ENCODE measurements around the gene PSEN2.

The PSEN2 gene

GRCh38 chr1:226904772-226905171 is 34.4 kb downstream of the PSEN2 start:
- Histone ChIP-seq H3K36me3 (ENCODE audit: insufficient read depth, low read length) (no peaks in the 10 kb centered on the region), H3K27ac (no peak overlapping the region), H3K9ac (ENCODE audit: insufficient read length) (no peak overlapping the region), H3K9me3 (ENCODE audit: low read depth, low read length) (no peaks in the 10 kb centered on the region), H3K4me3 (no peak overlapping the region)
- TF ChIP-seq FOXP2 (optimal IDR thresholded peaks at IDR 0.05; ENCODE audit: control extremely low read depth, extremely low read length, insufficient read depth) (no peak), POLR2AphosphoS5 (IDR thresholded peaks at IDR 0.05; ENCODE audit: borderline replicate concordance, low read depth, low read length) (no peak), EZH2 (IDR thresholded peaks at IDR 0.05) (no peak)
- no peak for DNase-seq (ENCODE audit: low read depth, low spot score)

GRCh38 chr1:226908419-226908818 is 38.0 kb downstream of the PSEN2 start:
- Histone ChIP-seq H3K9me3 (ENCODE audit: low read depth, low read length) (no peaks in the 10 kb centered on the region), H3K36me3 (ENCODE audit: insufficient read depth, low read length) (no peaks in the 10 kb centered on the region), H3K9ac (ENCODE audit: insufficient read length) (no peak overlapping the region), H3K27ac (no peak overlapping the region), H3K4me3 (no peak overlapping the region)
- no peak for TF ChIP-seq FOXP2 (optimal IDR thresholded peaks at IDR 0.05; ENCODE audit: control extremely low read depth, extremely low read length, insufficient read depth)
- TF ChIP-seq EZH2 (IDR thresholded peaks at IDR 0.05), result no peak
- no peak for TF ChIP-seq POLR2AphosphoS5 (IDR thresholded peaks at IDR 0.05; ENCODE audit: borderline replicate concordance, low read depth, low read length)
- DNase-seq (ENCODE audit: low read depth, low spot score), result no peak

DNA sequence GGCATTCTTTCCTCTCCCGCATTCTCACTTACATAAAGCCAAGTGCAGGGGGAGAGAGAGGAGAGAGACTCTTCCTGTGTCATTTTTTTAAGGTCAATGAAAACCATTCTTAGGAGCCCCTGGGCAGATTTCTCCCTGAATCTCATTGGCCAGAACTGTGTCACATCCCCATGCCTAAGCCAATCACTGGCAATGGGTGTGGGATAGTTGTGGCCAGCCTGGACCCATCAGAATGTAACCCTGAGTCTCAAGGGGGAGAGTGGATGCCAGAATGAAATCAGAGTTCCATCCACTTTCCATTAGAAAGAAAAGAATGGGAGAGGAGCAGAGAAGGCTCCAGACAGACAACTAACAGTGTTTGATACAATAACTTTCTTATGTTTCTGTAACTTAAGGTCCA is 38.5 kb downstream of the PSEN2 start:
- Histone ChIP-seq H3K36me3 (ENCODE audit: insufficient read depth, low read length) (no peaks in the 10 kb centered on the region), H3K27ac (no peak overlapping the region), H3K9me3 (ENCODE audit: low read depth, low read length) (no peaks in the 10 kb centered on the region), H3K9ac (ENCODE audit: insufficient read length) (no peak overlapping the region), H3K4me3 (no peak overlapping the region)
- DNase-seq (ENCODE audit: low read depth, low spot score), result no peak
- TF ChIP-seq POLR2AphosphoS5 (IDR thresholded peaks at IDR 0.05; ENCODE audit: borderline replicate concordance, low read depth, low read length) (no peak), FOXP2 (optimal IDR thresholded peaks at IDR 0.05; ENCODE audit: control extremely low read depth, extremely low read length, insufficient read depth) (no peak), EZH2 (IDR thresholded peaks at IDR 0.05) (no peak)

GRCh38 chr1:226912587-226913176 is 42.3 kb downstream of the PSEN2 start:
- Histone ChIP-seq H3K9ac (ENCODE audit: insufficient read length) (no peak overlapping the region), H3K4me3 (no peak overlapping the region), H3K36me3 (ENCODE audit: insufficient read depth, low read length) (no peaks in the 10 kb centered on the region), H3K9me3 (ENCODE audit: low read depth, low read length) (no peaks in the 10 kb centered on the region), H3K27ac (no peak overlapping the region)
- DNase-seq (ENCODE audit: low read depth, low spot score), result no peak
- no peak for TF ChIP-seq POLR2AphosphoS5 (IDR thresholded peaks at IDR 0.05; ENCODE audit: borderline replicate concordance, low read depth, low read length)
- TF ChIP-seq EZH2 (IDR thresholded peaks at IDR 0.05), result no peak
- TF ChIP-seq FOXP2 (optimal IDR thresholded peaks at IDR 0.05; ENCODE audit: control extremely low read depth, extremely low read length, insufficient read depth), result no peak

- Histone ChIP-seq H3K9me3 (ENCODE audit: low read depth, low read length) (no peaks in the 10 kb centered on the region), H3K27ac (no peak overlapping the region), H3K4me3 (no peak overlapping the region), H3K36me3 (ENCODE audit: insufficient read depth, low read length) (no peaks in the 10 kb centered on the region), H3K9ac (ENCODE audit: insufficient read length) (no peak overlapping the region)
- no peak for DNase-seq (ENCODE audit: low read depth, low spot score)
- no peak for TF ChIP-seq EZH2 (IDR thresholded peaks at IDR 0.05)
- TF ChIP-seq FOXP2 (optimal IDR thresholded peaks at IDR 0.05; ENCODE audit: control extremely low read depth, extremely low read length, insufficient read depth), result no peak
- TF ChIP-seq POLR2AphosphoS5 (IDR thresholded peaks at IDR 0.05; ENCODE audit: borderline replicate concordance, low read depth, low read length), result no peak
Observed at GRCh38 chr1:226915672-226915995, 45.2 kb downstream of the PSEN2 start.

DNA sequence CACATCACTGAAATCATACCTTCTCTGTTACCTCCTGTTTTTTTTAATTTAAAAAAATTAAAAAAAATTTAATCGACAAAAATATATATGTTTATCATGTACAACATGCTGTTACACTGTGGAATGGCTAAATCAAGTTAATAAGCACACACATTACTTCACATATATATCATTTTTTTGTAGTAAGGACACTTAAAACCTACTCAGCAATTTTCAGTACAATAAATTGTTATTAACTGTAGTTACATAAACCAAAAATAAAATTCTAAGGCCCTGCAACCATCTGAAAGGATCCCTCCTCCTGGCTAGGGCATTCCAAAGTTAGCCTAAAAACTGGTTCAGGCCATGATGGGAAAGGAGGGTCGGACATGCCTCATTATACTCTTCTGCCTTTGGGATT is 46.1 kb downstream of the PSEN2 start:
- DNase-seq (ENCODE audit: low read depth, low spot score), result no peak
- no peak overlapping the region for H3K9ac ChIP-seq (ENCODE audit: insufficient read length)
- no peak overlapping the region for H3K4me3 ChIP-seq
- TF ChIP-seq EZH2 (IDR thresholded peaks at IDR 0.05) (no peak), FOXP2 (optimal IDR thresholded peaks at IDR 0.05; ENCODE audit: control extremely low read depth, extremely low read length, insufficient read depth) (no peak), POLR2AphosphoS5 (IDR thresholded peaks at IDR 0.05; ENCODE audit: borderline replicate concordance, low read depth, low read length) (no peak)
- no peak overlapping the region for H3K27ac ChIP-seq
- no peaks in the 10 kb centered on the region for H3K9me3 ChIP-seq (ENCODE audit: low read depth, low read length)
- H3K36me3 ChIP-seq (ENCODE audit: insufficient read depth, low read length), result no peaks in the 10 kb centered on the region

GRCh38 chr1:226919587-226919986 is 49.2 kb downstream of the PSEN2 start:
- TF ChIP-seq EZH2 (IDR thresholded peaks at IDR 0.05) (no peak), POLR2AphosphoS5 (IDR thresholded peaks at IDR 0.05; ENCODE audit: borderline replicate concordance, low read depth, low read length) (no peak), FOXP2 (optimal IDR thresholded peaks at IDR 0.05; ENCODE audit: control extremely low read depth, extremely low read length, insufficient read depth) (no peak)
- DNase-seq (ENCODE audit: low read depth, low spot score), result no peak
- no peaks in the 10 kb centered on the region for H3K36me3 ChIP-seq (ENCODE audit: insufficient read depth, low read length)
- no peak overlapping the region for H3K4me3 ChIP-seq
- H3K9ac ChIP-seq (ENCODE audit: insufficient read length), result no peak overlapping the region
- no peaks in the 10 kb centered on the region for H3K9me3 ChIP-seq (ENCODE audit: low read depth, low read length)
- H3K27ac ChIP-seq, result no peak overlapping the region

GRCh38 chr1:226919995-226920394 is 49.6 kb downstream of the PSEN2 start:
- no peak overlapping the region for H3K9ac ChIP-seq (ENCODE audit: insufficient read length)
- TF ChIP-seq EZH2 (IDR thresholded peaks at IDR 0.05) (no peak), POLR2AphosphoS5 (IDR thresholded peaks at IDR 0.05; ENCODE audit: borderline replicate concordance, low read depth, low read length) (no peak), FOXP2 (optimal IDR thresholded peaks at IDR 0.05; ENCODE audit: control extremely low read depth, extremely low read length, insufficient read depth) (no peak)
- H3K27ac ChIP-seq, result no peak overlapping the region
- H3K9me3 ChIP-seq (ENCODE audit: low read depth, low read length), result no peaks in the 10 kb centered on the region
- H3K4me3 ChIP-seq, result no peak overlapping the region
- no peaks in the 10 kb centered on the region for H3K36me3 ChIP-seq (ENCODE audit: insufficient read depth, low read length)
- no peak for DNase-seq (ENCODE audit: low read depth, low spot score)

GRCh38 chr1:226920446-226920894 is 50.1 kb downstream of the PSEN2 start:
- Histone ChIP-seq H3K9me3 (ENCODE audit: low read depth, low read length) (no peaks in the 10 kb centered on the region), H3K9ac (ENCODE audit: insufficient read length) (no peak overlapping the region), H3K4me3 (no peak overlapping the region), H3K36me3 (ENCODE audit: insufficient read depth, low read length) (no peaks in the 10 kb centered on the region), H3K27ac (no peak overlapping the region)
- TF ChIP-seq EZH2 (IDR thresholded peaks at IDR 0.05), result no peak
- TF ChIP-seq POLR2AphosphoS5 (IDR thresholded peaks at IDR 0.05; ENCODE audit: borderline replicate concordance, low read depth, low read length), result no peak
- DNase-seq (ENCODE audit: low read depth, low spot score), result no peak
